LNCaP clone FGC (cell line): ENCODE results near the gene TMEM14C.

ENCODE experiments used
- DNase-seq: peaks from one replicate; pipeline ENCODE4 v3.0.0-alpha.2; 2011; ENCODE audit warnings: low read depth
- H3K4me3 ChIP-seq: 2 replicates; pipeline ENCODE4 v1.5.1; 2011; ENCODE audit warnings: mild to moderate bottlenecking, low read depth, low read length, control low read depth
- CTCF ChIP-seq: IDR thresholded peaks from 2 replicates; pipeline ENCODE4 v1.5.1; 2012; ENCODE audit warnings: mild to moderate bottlenecking; ENCODE audit not compliant: control insufficient read depth, insufficient read depth; ENCODE audit errors: extremely low read depth

TMEM14C gene

GRCh38 chr6:10763006-10763405 lies 40.1 kb downstream of the TMEM14C start:
- TF ChIP-seq CTCF: no peak
- no peak overlapping the region for H3K4me3 ChIP-seq
- no peak for DNase-seq

GRCh38 chr6:10769419-10769818 lies 46.5 kb downstream of the TMEM14C start:
- H3K4me3 ChIP-seq: no peak overlapping the region
- no peak for TF ChIP-seq CTCF
- DNase-seq: no peak

- no peak overlapping the region for H3K4me3 ChIP-seq
- no peak for TF ChIP-seq CTCF
- DNase-seq: no peak
These were observed 48.6 kb downstream of the TMEM14C start for GRCh38 chr6:10771371-10771894.

- TF ChIP-seq CTCF: no peak
- no peak for DNase-seq
- no peak overlapping the region for H3K4me3 ChIP-seq
These were observed 55.4 kb downstream of the TMEM14C start for GRCh38 chr6:10778230-10778629.

GRCh38 chr6:10779076-10779475 lies 56.2 kb downstream of the TMEM14C start:
- no peak for DNase-seq
- TF ChIP-seq CTCF: no peak
- no peak overlapping the region for H3K4me3 ChIP-seq
